Measurements from ENCODE around the gene CNDP2.

Gene CNDP2

DNA sequence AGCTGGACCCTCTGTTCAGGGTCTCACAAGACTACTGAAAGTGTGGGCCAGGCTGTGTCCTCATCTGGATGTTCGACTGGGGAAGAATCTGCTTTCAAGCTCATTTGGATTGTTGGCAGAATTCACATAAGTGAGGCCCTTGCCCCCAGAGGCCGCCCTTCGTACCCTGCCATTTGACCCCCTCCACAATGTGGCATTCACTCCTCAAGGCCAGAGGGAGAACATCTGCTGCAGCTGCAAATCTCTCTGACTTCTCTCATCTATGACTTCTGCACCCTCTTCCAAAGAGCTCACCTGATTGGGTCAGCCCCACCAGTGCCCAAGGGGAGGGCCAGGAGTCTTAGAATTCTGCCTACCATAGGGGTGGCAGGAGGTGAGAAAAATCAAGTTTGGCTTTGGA lies 3.9 kb upstream of the CNDP2 start:
- H3K36me3 ChIP-seq (ENCODE audit: insufficient read depth, low read length) = no peaks in the 10 kb centered on the region
- H3K9me3 ChIP-seq (ENCODE audit: low read depth, low read length) = no peaks in the 10 kb centered on the region
- no peak overlapping the region for H3K27ac ChIP-seq
- no peak overlapping the region for H3K9ac ChIP-seq (ENCODE audit: insufficient read length)
- TF ChIP-seq POLR2AphosphoS5 (IDR thresholded peaks at IDR 0.05; ENCODE audit: borderline replicate concordance, low read depth, low read length) = no peak
- TF ChIP-seq EZH2 (IDR thresholded peaks at IDR 0.05) = no peak
- TF ChIP-seq FOXP2 (optimal IDR thresholded peaks at IDR 0.05; ENCODE audit: control extremely low read depth, extremely low read length, insufficient read depth) = no peak
- no peak for DNase-seq (ENCODE audit: low read depth, low spot score)
- H3K4me3 ChIP-seq = no peak overlapping the region

DNA sequence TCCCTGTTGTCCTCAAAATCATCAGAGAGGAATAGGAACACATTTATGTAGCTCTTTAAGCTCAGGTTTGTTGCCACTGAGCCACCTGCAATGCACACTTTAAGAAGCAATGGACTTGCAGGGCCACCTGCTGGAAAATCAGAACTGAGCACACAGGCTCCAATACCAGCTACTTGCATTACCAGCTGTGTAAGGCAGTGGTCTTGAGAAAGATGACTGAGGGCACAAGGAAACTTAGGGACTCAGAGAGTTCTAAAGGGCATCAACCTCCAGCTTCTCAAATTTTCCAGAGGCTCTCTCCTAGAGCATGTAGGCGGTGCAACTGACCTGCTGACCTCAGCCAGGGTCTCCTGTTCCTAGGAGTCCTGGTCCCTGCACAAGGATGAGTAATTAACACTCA lies 2.5 kb upstream of the CNDP2 start:
- no peak for TF ChIP-seq EZH2 (IDR thresholded peaks at IDR 0.05)
- peak; percentile 51 for TF ChIP-seq FOXP2 (optimal IDR thresholded peaks at IDR 0.05; ENCODE audit: control extremely low read depth, extremely low read length, insufficient read depth)
- Histone ChIP-seq H3K27ac (no peak overlapping the region), H3K9me3 (ENCODE audit: low read depth, low read length) (no peaks in the 10 kb centered on the region), H3K36me3 (ENCODE audit: insufficient read depth, low read length) (no peaks in the 10 kb centered on the region), H3K4me3 (no peak overlapping the region), H3K9ac (ENCODE audit: insufficient read length) (no peak overlapping the region)
- DNase-seq (ENCODE audit: low read depth, low spot score) = no peak

DNA sequence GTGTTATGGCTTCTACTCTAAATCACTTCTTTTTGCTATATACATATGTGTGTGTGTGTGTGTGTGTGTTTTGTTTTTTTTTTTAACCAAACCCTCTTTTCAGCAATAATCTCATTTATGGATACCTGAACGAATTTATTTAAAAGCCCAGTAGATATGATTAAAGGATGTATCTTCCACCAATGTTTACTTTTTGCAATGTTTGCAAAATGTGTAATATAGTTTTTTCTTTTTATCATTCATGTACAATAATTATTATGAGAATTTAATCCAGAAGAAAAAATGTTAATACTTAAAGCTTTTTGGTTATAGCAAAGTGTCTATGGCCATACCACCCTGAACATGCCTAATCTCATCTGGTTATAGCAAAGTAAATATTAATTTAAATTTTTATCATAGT lies 1.6 kb upstream of the CNDP2 start:
- Histone ChIP-seq H3K4me3 (no peak overlapping the region), H3K36me3 (ENCODE audit: insufficient read depth, low read length) (no peaks in the 10 kb centered on the region), H3K9me3 (ENCODE audit: low read depth, low read length) (no peaks in the 10 kb centered on the region), H3K27ac (no peak overlapping the region), H3K9ac (ENCODE audit: insufficient read length) (no peak overlapping the region)
- no peak for DNase-seq (ENCODE audit: low read depth, low spot score)
- no peak for TF ChIP-seq POLR2AphosphoS5 (IDR thresholded peaks at IDR 0.05; ENCODE audit: borderline replicate concordance, low read depth, low read length)
- no peak for TF ChIP-seq FOXP2 (optimal IDR thresholded peaks at IDR 0.05; ENCODE audit: control extremely low read depth, extremely low read length, insufficient read depth)
- TF ChIP-seq EZH2 (IDR thresholded peaks at IDR 0.05) = no peak

DNA sequence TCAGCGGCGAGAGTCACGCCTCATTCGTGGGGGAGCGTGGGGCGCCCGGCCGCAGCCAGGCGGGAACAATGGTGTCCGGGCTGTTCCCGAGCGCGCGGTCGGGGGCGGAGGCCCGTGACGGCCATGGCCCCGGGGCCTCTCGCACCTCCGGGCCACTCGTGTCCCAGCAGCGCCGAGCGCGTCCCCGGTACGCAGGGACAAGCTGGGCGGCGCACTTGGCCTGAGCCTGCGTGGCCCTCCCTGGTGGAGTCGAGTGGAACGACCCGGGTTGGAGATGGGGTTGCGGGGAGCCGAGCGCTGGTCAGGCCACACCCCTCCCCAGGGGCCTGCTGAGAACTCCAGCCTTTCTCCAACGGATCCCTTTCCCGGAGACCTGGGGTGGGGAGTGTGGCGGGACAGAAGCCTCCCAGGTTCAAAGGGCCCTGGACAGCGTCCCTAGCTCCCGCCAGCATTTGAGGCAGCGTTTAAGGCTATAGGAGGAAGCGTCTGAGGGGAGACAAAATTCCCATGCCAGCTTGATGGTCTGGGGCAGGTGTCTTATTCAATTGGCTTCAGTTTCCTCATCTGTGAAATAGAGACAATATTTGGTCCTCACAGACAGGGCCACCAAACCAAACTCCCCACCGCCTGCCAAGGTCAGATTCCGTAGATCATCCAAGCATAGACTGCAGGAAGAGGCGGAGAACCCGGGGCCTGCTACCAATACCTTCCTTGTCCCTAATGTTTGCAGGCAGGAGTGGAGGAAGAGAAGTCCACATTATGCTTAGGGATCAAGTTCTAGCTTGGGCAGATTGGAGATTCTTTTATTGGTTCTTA lies 553 bp downstream of the CNDP2 start:
- no peak for TF ChIP-seq FOXP2 (optimal IDR thresholded peaks at IDR 0.05; ENCODE audit: control extremely low read depth, extremely low read length, insufficient read depth)
- Histone ChIP-seq H3K27ac (no peak overlapping the region; the same call in 1 of the 2 replicates), H3K9me3 (ENCODE audit: low read depth, low read length) (no peaks in the 10 kb centered on the region), H3K9ac (ENCODE audit: insufficient read length) (peak overlapping the region; percentile 87), H3K36me3 (ENCODE audit: insufficient read depth, low read length) (peaks cover 10% of the 10 kb centered on the region), H3K4me3 (peak overlapping the region; percentile 90)
- DNase-seq (ENCODE audit: low read depth, low spot score) = no peak

DNA sequence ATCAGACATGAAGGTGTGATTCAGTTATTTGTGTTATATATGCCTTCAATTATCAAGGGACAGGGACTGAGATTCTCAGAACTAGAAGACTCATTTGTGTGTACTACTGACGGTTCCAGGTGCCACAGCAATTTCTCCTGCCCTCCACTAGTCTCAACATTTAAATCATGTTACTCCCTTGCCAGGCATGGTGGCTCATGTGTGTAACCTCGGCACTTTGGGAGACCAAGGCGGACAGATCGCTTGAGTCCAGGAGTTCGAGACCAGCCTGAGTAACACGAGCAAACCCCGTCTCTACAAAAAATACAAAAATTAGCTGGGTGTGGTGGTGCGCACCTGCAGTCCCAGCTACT lies 1.1 kb downstream of the CNDP2 start:
- no peaks in the 10 kb centered on the region for H3K9me3 ChIP-seq (ENCODE audit: low read depth, low read length)
- peaks cover 13% of the 10 kb centered on the region for H3K36me3 ChIP-seq (ENCODE audit: insufficient read depth, low read length)
- DNase-seq (ENCODE audit: low read depth, low spot score) = no peak
- no peak overlapping the region for H3K27ac ChIP-seq
- peak overlapping the region; percentile 90 for H3K4me3 ChIP-seq
- H3K9ac ChIP-seq (ENCODE audit: insufficient read length) = no peak overlapping the region
- TF ChIP-seq EZH2 (IDR thresholded peaks at IDR 0.05) = no peak
- TF ChIP-seq POLR2AphosphoS5 (IDR thresholded peaks at IDR 0.05; ENCODE audit: borderline replicate concordance, low read depth, low read length) = no peak
- no peak for TF ChIP-seq FOXP2 (optimal IDR thresholded peaks at IDR 0.05; ENCODE audit: control extremely low read depth, extremely low read length, insufficient read depth)

- peaks cover 17% of the 10 kb centered on the region for H3K36me3 ChIP-seq (ENCODE audit: insufficient read depth, low read length)
- no peak overlapping the region for H3K27ac ChIP-seq
- TF ChIP-seq POLR2AphosphoS5 (IDR thresholded peaks at IDR 0.05; ENCODE audit: borderline replicate concordance, low read depth, low read length) = no peak; the same call in 1 of the 2 replicates
- no peak for TF ChIP-seq FOXP2 (optimal IDR thresholded peaks at IDR 0.05; ENCODE audit: control extremely low read depth, extremely low read length, insufficient read depth)
- no peak for TF ChIP-seq EZH2 (IDR thresholded peaks at IDR 0.05)
- H3K4me3 ChIP-seq = no peak overlapping the region
- H3K9me3 ChIP-seq (ENCODE audit: low read depth, low read length) = no peaks in the 10 kb centered on the region
- H3K9ac ChIP-seq (ENCODE audit: insufficient read length) = no peak overlapping the region
- no peak for DNase-seq (ENCODE audit: low read depth, low spot score)
Observed at GRCh38 chr18:74497778-74498177, 1.6 kb downstream of the CNDP2 start.

DNA sequence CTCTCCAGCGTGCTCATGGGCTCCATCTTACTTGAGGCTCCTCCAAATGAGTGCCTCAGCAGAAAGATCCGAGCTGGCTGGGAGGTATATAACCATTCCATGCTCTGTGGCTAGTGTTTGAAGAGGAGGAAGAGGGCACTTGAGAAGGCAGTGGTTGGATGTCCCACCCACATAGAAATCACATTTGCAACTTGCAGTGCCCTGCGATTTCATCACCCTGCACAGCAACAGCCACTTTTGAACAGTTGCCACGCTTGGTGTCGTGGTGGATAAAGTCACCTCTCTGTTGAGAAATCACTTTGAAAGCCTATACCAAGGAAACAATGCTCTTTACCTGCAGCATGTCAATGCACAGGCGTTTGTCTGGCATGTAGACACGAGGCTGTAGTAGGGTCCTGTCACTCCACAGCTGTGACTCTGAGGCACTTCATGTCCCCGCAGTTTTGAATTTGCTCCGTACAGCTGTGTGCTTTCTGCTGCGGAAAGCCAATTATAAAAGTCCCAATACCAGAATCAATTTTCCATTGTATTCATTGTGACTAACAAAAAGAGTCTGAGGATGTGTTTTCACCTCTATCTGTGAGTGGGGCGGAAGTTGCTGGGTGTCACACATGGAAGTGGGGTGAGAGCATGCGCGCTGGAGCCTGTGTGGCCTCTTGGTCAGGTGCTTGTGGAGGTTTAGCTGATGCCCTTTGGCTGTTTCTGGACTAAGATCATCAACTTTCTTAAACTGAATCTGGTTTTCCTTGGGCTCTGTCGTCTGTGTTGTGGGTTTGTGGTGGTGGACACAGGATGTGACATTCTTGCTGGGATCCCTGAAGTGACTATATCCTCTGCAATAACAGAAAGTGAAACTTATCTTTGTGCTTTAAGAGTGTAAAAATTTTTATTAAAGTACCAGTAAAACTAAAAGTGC lies 2.8 kb downstream of the CNDP2 start:
- no peak for DNase-seq (ENCODE audit: low read depth, low spot score)
- Histone ChIP-seq H3K9me3 (ENCODE audit: low read depth, low read length) (no peaks in the 10 kb centered on the region), H3K36me3 (ENCODE audit: insufficient read depth, low read length) (peaks cover 20% of the 10 kb centered on the region), H3K9ac (ENCODE audit: insufficient read length) (no peak overlapping the region), H3K4me3 (no peak overlapping the region), H3K27ac (no peak overlapping the region; the same call in 1 of the 2 replicates)
- peak; percentile 47; the same call in 1 of the 2 replicates for TF ChIP-seq POLR2AphosphoS5 (IDR thresholded peaks at IDR 0.05; ENCODE audit: borderline replicate concordance, low read depth, low read length)
- TF ChIP-seq EZH2 (IDR thresholded peaks at IDR 0.05) = no peak
- no peak for TF ChIP-seq FOXP2 (optimal IDR thresholded peaks at IDR 0.05; ENCODE audit: control extremely low read depth, extremely low read length, insufficient read depth)

GRCh38 chr18:74499633-74500032 lies 3.5 kb downstream of the CNDP2 start:
- Histone ChIP-seq H3K36me3 (ENCODE audit: insufficient read depth, low read length) (peaks cover 20% of the 10 kb centered on the region), H3K9me3 (ENCODE audit: low read depth, low read length) (no peaks in the 10 kb centered on the region), H3K27ac (no peak overlapping the region), H3K4me3 (no peak overlapping the region), H3K9ac (ENCODE audit: insufficient read length) (no peak overlapping the region)
- no peak for DNase-seq (ENCODE audit: low read depth, low spot score)
- TF ChIP-seq EZH2 (IDR thresholded peaks at IDR 0.05) (no peak), POLR2AphosphoS5 (IDR thresholded peaks at IDR 0.05; ENCODE audit: borderline replicate concordance, low read depth, low read length) (no peak), FOXP2 (optimal IDR thresholded peaks at IDR 0.05; ENCODE audit: control extremely low read depth, extremely low read length, insufficient read depth) (no peak)

Data from SK-N-MC (cell line).